ENCODE results near the gene KLHL21. TPM values are rescaled to one million over a fixed set of nuclear protein-coding genes. Genes with fewer than 3 reads are reported as not detected.

Gene KLHL21
- total RNA-seq, 1 donor from 2014 or later = 69.5 TPM

- no peak for DNase-seq (ENCODE audit: low read depth)
- no peak for TF ChIP-seq CTCF (IDR thresholded peaks at IDR 0.05; ENCODE audit: insufficient read depth, low read length, poor library complexity, severe bottlenecking)
- Histone ChIP-seq H3K27me3 (ENCODE audit: control insufficient read depth, insufficient read depth, low read length) (no peaks in the 10 kb centered on the region), H3K36me3 (ENCODE audit: control insufficient read depth, insufficient read depth, low read length) (no peaks in the 10 kb centered on the region), H3K4me3 (ENCODE audit: low read depth, low read length) (no peak overlapping the region)
These were observed 24.7 kb downstream of the KLHL21 start for GRCh38 chr1:6577831-6578525.

- Histone ChIP-seq H3K27me3 (ENCODE audit: control insufficient read depth, insufficient read depth, low read length) (peaks cover 7% of the 10 kb centered on the region), H3K4me3 (ENCODE audit: low read depth, low read length) (no peak overlapping the region), H3K36me3 (ENCODE audit: control insufficient read depth, insufficient read depth, low read length) (no peaks in the 10 kb centered on the region)
- TF ChIP-seq CTCF (IDR thresholded peaks at IDR 0.05; ENCODE audit: insufficient read depth, low read length, poor library complexity, severe bottlenecking) = no peak
- DNase-seq (ENCODE audit: low read depth) = no peak
These were observed 27.9 kb downstream of the KLHL21 start for GRCh38 chr1:6574818-6575217.

- no peak for TF ChIP-seq CTCF (IDR thresholded peaks at IDR 0.05; ENCODE audit: insufficient read depth, low read length, poor library complexity, severe bottlenecking)
- Histone ChIP-seq H3K4me3 (ENCODE audit: low read depth, low read length) (no peak overlapping the region), H3K27me3 (ENCODE audit: control insufficient read depth, insufficient read depth, low read length) (peaks cover 7% of the 10 kb centered on the region), H3K36me3 (ENCODE audit: control insufficient read depth, insufficient read depth, low read length) (no peaks in the 10 kb centered on the region)
- no peak for DNase-seq (ENCODE audit: low read depth)
These were observed 28.5 kb downstream of the KLHL21 start for GRCh38 chr1:6574025-6574620.

- no peak overlapping the region for H3K4me3 ChIP-seq (ENCODE audit: low read depth, low read length)
- no peak for DNase-seq (ENCODE audit: low read depth)
- TF ChIP-seq CTCF (IDR thresholded peaks at IDR 0.05; ENCODE audit: insufficient read depth, low read length, poor library complexity, severe bottlenecking) = no peak
- peaks cover 7% of the 10 kb centered on the region for H3K27me3 ChIP-seq (ENCODE audit: control insufficient read depth, insufficient read depth, low read length)
- H3K36me3 ChIP-seq (ENCODE audit: control insufficient read depth, insufficient read depth, low read length) = no peaks in the 10 kb centered on the region
These were observed 29.9 kb downstream of the KLHL21 start for GRCh38 chr1:6572653-6573383.

- Histone ChIP-seq H3K4me3 (ENCODE audit: low read depth, low read length) (no peak overlapping the region), H3K27me3 (ENCODE audit: control insufficient read depth, insufficient read depth, low read length) (peaks cover 8% of the 10 kb centered on the region), H3K36me3 (ENCODE audit: control insufficient read depth, insufficient read depth, low read length) (no peaks in the 10 kb centered on the region)
- no peak for TF ChIP-seq CTCF (IDR thresholded peaks at IDR 0.05; ENCODE audit: insufficient read depth, low read length, poor library complexity, severe bottlenecking)
- no peak for DNase-seq (ENCODE audit: low read depth)
These were observed 31.7 kb downstream of the KLHL21 start for GRCh38 chr1:6570987-6571386.
